ENCODE data around the gene CACNG8. TPM values are rescaled to one million over a fixed set of nuclear protein-coding genes. Genes with fewer than 3 reads are reported as not detected.

Gene CACNG8
- polyA plus RNA-seq, 1 donor (not counting 4 experiments of a cell fraction or from before 2014, with no cell fraction given): not detected

DNA sequence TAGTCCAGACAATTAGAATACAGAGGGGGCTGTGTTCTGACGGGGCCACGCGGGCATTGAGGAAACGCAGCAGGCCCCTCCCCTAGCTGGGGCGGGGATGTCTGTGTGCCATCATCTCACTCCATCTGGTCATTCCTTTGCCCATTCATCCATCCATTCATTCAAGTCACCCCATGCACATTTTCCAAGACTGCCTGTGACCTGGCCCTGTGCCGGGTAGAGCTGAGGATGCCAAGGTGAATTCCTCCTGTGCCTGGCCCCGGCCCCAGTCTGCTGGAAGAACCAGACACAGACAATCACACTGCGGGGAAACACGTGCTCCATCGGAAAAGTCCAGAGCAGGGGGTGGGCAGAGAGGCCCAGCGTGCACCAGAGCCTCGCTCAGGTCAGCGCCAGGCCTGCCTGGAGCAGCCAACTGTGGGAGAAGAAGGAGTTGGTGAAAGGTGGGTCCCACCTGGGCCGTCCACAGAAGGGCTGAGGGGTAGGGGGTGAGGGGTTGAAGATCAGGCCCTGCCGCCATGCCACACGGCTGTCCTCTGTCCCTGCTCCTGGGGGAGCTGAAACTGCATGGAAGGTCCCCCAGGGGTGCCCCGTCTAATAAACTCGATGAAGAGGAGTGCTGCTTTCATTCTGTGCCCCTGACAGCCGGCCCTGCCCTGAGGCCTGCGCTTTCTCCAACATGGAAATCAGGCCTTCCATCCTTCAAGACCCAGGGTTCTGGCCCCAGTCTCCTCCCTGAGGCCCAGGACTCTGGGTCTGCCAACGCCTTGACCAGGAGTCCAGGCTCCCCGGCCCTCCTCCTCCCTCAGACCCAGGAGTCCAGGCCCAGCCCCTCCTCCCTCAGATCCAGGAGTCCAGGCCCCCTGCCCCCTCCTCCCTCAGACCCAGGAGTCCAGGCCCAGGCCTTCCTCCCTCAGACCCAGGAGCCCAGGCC, 27.1 kb downstream of the CACNG8 start:
- no peaks in the 10 kb centered on the region for H3K9me3 ChIP-seq (ENCODE audit: control insufficient read depth, low read depth, low read length)
- no peaks in the 10 kb centered on the region for H3K79me2 ChIP-seq (ENCODE audit: control insufficient read depth, insufficient read depth, low read length)
- no peaks in the 10 kb centered on the region for H4K20me1 ChIP-seq (ENCODE audit: control insufficient read depth, extremely low read depth, insufficient read depth, low read length)
- no peak for FAIRE-seq
- H3K4me3 ChIP-seq (ENCODE audit: control insufficient read depth in 2 of 3, extremely low read depth in 1 of 3, insufficient read depth in 2 of 3, low read depth in 1 of 3, low read length in 3 of 3): no peak overlapping the region
- H2AFZ ChIP-seq (ENCODE audit: control insufficient read depth, low read length): no peak overlapping the region
- H3K9ac ChIP-seq (ENCODE audit: control insufficient read depth, extremely low read depth, insufficient read depth, low read length): no peak overlapping the region
- dilution Hi-C loops (cut with MboI; ENCODE audit: extremely low pct_ligation_motif_present, low sequenced_read_pairs): no loop called here
- H3K4me2 ChIP-seq (ENCODE audit: control insufficient read depth, extremely low read depth, insufficient read depth, low read depth, low read length): no peak overlapping the region
- H3K27ac ChIP-seq (ENCODE audit: control insufficient read depth, insufficient read depth, low read length): no peak overlapping the region
- H3K36me3 ChIP-seq (ENCODE audit: control insufficient read depth in 2 of 2, extremely low read depth in 1 of 2, insufficient read depth in 2 of 2, low read length in 2 of 2): no peaks in the 10 kb centered on the region
- H3K4me1 ChIP-seq (ENCODE audit: control insufficient read depth, extremely low read depth, insufficient read depth, low read length): no peaks in the 10 kb centered on the region
- peaks cover 32% of the 10 kb centered on the region for H3K27me3 ChIP-seq (ENCODE audit: control insufficient read depth, extremely low read depth, insufficient read depth, low read length)
- no peak for DNase-seq (ENCODE audit: low read depth, low spot score)
- no peaks in the 10 kb centered on the region for H3K9me1 ChIP-seq (ENCODE audit: control insufficient read depth, extremely low read depth, insufficient read depth, low read length)
- TF ChIP-seq, protein P1, sequence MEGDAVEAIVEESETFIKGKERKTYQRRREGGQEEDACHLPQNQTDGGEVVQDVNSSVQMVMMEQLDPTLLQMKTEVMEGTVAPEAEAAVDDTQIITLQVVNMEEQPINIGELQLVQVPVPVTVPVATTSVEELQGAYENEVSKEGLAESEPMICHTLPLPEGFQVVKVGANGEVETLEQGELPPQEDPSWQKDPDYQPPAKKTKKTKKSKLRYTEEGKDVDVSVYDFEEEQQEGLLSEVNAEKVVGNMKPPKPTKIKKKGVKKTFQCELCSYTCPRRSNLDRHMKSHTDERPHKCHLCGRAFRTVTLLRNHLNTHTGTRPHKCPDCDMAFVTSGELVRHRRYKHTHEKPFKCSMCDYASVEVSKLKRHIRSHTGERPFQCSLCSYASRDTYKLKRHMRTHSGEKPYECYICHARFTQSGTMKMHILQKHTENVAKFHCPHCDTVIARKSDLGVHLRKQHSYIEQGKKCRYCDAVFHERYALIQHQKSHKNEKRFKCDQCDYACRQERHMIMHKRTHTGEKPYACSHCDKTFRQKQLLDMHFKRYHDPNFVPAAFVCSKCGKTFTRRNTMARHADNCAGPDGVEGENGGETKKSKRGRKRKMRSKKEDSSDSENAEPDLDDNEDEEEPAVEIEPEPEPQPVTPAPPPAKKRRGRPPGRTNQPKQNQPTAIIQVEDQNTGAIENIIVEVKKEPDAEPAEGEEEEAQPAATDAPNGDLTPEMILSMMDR (optimal IDR thresholded peaks at IDR 0.05 in 1 of 3, IDR thresholded peaks at IDR 0.05 in 1 of 3, conservative IDR thresholded peaks at IDR 0.05 in 1 of 3; ENCODE audit: extremely low read depth in 1 of 3, insufficient read depth in 2 of 3, low read length in 3 of 3): no peak
- no peak for TF ChIP-seq EZH2 (IDR thresholded peaks at IDR 0.05; ENCODE audit: low read length)

DNA sequence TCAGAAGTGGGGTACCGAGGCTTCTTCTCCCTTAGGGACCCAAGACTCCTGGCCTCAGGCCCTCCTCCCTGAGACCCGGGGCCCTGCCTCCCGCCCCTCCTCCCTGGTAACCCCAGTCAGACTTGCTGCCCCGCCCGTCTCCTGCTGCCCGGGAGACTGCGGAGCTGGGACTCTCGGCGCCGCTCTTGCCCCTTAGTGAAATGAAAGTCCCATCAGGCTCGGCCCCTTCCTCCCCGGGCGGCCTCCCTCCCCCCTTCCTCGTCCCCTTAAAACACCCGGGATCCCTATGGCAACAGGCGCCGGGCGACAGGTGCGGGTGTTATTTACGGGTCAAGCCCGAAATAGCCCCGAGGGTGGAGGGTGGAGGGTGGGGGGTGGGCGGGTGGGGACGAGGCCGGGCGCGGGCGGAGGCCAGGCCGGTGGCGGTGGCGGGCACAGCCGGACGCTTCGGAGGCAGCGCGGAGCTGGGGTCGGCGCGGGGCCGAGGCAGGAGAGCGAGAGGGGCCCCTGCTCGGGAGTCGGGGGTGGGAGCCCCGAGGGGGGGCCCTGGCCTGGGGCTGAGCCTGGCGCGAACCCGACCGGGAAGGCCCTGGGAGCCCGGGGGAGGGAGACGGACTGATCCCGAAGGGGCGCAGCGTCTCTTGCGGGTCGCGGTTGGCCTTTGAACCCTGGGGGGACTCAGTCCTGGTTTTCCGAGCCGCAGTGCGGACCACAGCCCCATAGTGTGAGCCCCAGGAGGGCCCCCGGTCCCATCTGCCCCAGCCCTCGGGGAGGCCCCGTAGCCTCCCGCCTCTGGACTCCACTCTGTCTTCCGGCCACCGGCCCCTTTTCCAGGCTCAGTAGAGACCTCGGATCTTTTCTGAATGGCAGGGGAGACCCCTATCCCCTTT, 28.7 kb downstream of the CACNG8 start, which contains the start of gene CACNG6:
CACNG6 (plus strand) TSS at position 414 of the 890 bp plus-strand sequence. CDS start 1,241 bp downstream, outside the sequence.
- no peak within 1 kb of the TSS for H3K4me3 ChIP-seq (ENCODE audit: control insufficient read depth in 2 of 3, extremely low read depth in 1 of 3, insufficient read depth in 2 of 3, low read depth in 1 of 3, low read length in 3 of 3)
- no peak within 1 kb of the TSS for H3K27ac ChIP-seq (ENCODE audit: control insufficient read depth, insufficient read depth, low read length)
- peaks cover 32% of the 10 kb centered on the region for H3K27me3 ChIP-seq (ENCODE audit: control insufficient read depth, extremely low read depth, insufficient read depth, low read length)
- no peaks in the 10 kb centered on the region for H3K36me3 ChIP-seq (ENCODE audit: control insufficient read depth in 2 of 2, extremely low read depth in 1 of 2, insufficient read depth in 2 of 2, low read length in 2 of 2)
- no peak within 1 kb of the TSS for H3K9ac ChIP-seq (ENCODE audit: control insufficient read depth, extremely low read depth, insufficient read depth, low read length)
- H3K9me1 ChIP-seq (ENCODE audit: control insufficient read depth, extremely low read depth, insufficient read depth, low read length): no peaks in the 10 kb centered on the region
- TF ChIP-seq, protein P1 (optimal IDR thresholded peaks at IDR 0.05 in 1 of 3, IDR thresholded peaks at IDR 0.05 in 1 of 3, conservative IDR thresholded peaks at IDR 0.05 in 1 of 3; ENCODE audit: extremely low read depth in 1 of 3, insufficient read depth in 2 of 3, low read length in 3 of 3): no peak
- no peak for TF ChIP-seq EZH2 (IDR thresholded peaks at IDR 0.05; ENCODE audit: low read length)
- no peak for FAIRE-seq
- dilution Hi-C loops (cut with MboI; ENCODE audit: extremely low pct_ligation_motif_present, low sequenced_read_pairs): no loop called here
- no peaks in the 10 kb centered on the region for H3K9me3 ChIP-seq (ENCODE audit: control insufficient read depth, low read depth, low read length)
- H3K4me2 ChIP-seq (ENCODE audit: control insufficient read depth, extremely low read depth, insufficient read depth, low read depth, low read length): no peak within 1 kb of the TSS
- no peak within 1 kb of the TSS for H2AFZ ChIP-seq (ENCODE audit: control insufficient read depth, low read length)
- DNase-seq (ENCODE audit: low read depth, low spot score): no peak
- H3K4me1 ChIP-seq (ENCODE audit: control insufficient read depth, extremely low read depth, insufficient read depth, low read length): no peaks in the 10 kb centered on the region
- no peaks in the 10 kb centered on the region for H4K20me1 ChIP-seq (ENCODE audit: control insufficient read depth, extremely low read depth, insufficient read depth, low read length)
- no peaks in the 10 kb centered on the region for H3K79me2 ChIP-seq (ENCODE audit: control insufficient read depth, insufficient read depth, low read length)
